Measurements from ENCODE around the gene TANK. TPM values are rescaled to one million over a fixed set of nuclear protein-coding genes. Genes with fewer than 3 reads are reported as not detected.

Gene TANK
- total and polyA plus RNA-seq, 2 of the 8 experiments (the other 6 are each of a cell fraction or from before 2014, with no cell fraction given): 7.0 to 26.1 TPM

GRCh38 chr2:161165811-161166210 is 5.6 kb downstream of the TANK start (continued):
- no peak for TF ChIP-seq BCL11A (IDR thresholded peaks at IDR 0.05; ENCODE audit: low read depth in 2 of 2, low read length in 2 of 2)

Measured in H1 (cell line).